ENCODE results near the gene HAUS3.
"Not testable (repeated sequence)": the region's sequence is repeated elsewhere in the genome, so short reads cannot be mapped to it uniquely, and the experiment has no call there.

The HAUS3 gene

DNA sequence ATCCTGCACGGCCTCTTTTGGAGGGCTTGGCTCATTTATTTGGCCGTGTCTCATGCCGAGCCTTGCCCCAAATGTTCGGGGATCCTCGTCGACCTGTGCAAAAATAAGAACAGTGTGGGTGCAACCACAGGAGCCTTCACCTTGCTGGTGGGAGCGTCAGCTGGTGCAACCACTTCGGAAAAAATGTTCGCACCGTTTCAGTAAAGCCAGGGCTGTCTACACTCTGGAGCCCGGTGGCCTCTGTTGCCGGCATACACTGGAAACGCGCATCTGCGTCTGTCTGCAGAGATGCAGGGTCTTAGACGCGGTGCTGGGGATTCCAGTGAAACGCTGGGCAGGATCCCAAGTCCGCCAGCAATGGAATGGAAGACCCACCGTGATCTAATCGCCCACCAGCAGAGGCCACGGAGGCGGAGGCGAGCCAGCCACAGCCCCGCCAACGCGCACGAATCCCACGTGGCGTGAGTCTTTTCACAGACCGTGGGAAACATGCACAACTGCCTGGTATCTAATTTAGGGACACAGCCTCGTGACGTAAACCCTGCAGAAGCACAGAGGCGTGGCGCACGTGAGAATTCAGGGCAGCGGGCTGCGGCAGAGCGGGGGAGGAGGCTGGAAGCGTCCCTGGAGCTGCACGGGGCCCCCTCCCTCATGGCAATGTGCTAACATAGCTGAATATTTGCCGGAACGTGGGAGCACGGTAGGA, 33.8 kb upstream of the HAUS3 start:
- DNase-seq = no peak

DNA sequence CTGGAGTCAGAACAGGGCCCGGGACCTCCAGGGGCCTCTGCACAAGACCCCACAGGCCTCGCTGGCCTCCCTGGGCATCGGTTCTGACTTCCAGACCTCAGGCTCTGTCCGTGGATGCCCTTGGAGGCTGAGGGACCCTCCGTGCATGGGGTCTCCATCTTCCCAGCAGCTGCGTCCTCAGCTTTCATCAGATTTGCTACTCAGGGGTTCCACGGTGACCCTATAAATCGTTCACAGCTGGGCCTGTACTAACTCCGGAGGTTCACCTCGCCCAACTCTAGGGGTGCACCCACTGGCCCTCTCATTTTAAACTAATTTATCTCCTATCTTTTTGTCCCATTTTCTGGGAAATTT, 33.1 kb upstream of the HAUS3 start:
- DNase-seq = not testable (repeated sequence)

- no peak for DNase-seq
These were observed 32.6 kb upstream of the HAUS3 start for GRCh38 chr4:2274320-2275043.

- no peak for DNase-seq
These were observed 31.9 kb upstream of the HAUS3 start for GRCh38 chr4:2273657-2274319.

GRCh38 chr4:2273221-2273620, 31.3 kb upstream of the HAUS3 start:
- DNase-seq = no peak

GRCh38 chr4:2272828-2273120, 30.9 kb upstream of the HAUS3 start:
- DNase-seq = no peak

DNA sequence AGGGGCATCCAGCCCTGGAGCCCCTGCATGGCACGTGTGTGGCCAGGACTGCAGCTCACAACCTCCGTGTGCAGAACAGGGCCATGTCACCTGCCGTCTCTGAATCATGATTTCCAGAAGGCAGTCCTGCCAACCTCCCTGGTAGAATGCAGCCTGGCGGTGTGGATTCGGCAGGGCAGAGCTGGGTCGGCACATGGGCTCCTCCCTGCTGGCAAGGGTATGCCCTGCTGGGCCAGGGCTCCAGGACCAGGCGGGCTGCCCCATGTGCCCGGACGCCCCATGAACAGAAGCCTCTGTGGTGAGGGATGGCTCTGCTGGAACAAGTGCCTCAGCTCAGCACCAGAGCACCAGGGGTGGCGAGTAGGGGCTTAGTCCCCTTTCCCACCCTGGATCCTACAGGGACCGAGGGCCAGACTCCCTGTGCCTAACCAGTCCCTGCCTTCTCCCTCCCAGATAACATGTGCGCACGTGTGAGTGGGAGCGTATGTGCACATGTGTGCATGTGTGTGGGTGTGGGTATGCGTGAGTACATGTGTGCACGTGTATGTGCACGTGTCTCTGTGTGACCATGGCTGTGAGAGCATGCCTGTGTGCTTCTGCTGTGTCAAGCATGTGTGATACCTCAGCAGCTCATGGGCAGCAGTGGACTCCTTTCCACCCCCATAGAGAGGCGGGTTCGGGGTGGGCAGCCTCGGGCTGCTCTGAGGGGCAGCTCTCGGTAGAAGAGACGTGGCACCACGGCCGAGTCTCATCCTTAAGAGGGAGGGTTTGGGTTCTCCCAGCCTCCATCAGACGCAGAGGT, 30.3 kb upstream of the HAUS3 start:
- DNase-seq = no peak

DNA sequence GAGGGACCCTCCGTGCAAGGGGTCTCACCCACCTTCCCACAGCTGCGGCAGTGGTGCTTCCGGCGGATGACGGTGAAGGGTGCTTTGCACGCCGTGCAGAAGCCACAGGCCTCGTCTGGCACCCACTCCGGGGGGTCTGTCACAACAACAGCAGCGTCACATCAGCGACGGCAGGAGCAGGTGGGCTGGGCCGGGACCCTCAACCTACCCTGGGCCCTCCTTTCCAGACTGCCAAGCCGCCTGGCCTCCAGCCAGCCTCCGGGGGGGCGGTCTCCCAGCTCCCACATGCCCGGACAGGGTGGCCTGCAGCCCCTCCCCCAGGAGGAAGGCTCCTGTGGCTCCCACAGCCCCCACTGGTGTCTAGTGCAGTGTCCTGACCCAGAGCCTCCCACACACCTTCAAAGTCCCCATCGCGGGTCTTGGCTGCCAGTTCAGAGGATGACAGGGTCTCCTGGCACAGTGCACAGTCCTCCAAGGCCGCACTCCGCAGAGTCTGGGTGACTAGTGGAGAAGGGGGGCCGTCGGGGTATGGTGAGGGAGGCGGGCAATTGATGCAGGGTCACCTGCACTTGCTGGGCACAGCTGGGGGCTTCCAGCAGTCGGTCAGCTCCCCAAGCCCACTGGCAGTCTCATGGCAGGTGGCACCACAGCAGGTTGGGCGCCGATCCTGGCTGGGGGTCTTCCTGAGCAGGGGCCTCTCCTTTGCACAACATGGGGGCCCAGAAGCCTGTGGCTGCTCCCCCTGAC, 29.5 kb upstream of the HAUS3 start:
- DNase-seq = no peak

DNA sequence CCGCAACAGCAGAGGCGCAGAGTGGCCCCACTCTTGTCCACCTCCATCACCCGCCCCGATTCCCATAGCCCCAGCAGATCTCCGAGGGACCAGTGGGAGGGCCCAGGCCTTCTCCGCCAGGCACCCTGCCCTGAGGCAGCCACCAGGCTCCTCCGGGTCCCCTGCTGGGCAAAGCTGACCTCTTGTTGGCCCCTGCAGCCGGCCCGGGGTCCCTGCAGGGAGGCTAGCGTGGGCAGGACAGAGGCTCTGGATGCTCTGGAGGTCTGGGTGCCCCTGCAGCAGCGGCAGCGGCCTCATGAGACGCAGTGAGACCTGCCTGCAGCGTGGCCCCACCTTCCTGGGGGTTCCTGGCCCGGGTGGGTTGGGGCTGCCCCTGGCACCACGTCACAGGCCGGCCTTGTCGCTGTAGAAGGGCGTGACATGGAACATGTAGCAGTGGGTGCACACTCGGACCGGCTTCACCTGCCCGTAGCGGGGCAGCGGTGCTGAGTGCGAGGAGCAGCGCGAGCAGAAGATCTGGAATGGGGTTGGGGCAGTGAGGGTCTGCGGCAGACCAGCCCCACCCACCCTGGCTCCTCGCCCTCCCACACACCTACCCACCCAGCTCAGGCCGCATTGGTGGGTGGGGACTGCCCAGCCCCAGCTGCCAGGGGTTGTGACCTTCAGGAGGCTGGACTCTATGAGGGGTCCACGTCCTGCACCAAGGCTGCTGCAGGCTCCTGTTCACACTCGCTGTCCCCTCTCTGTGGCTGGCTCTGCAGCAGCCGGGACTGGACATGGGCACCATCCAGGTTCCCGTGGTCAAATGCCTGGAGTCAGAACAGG, 28.6 kb upstream of the HAUS3 start:
- no peak for DNase-seq

- no peak for DNase-seq
These were observed 27.8 kb upstream of the HAUS3 start for GRCh38 chr4:2269618-2270163.

GRCh38 chr4:2269206-2269531, 27.2 kb upstream of the HAUS3 start:
- no peak for DNase-seq

DNA sequence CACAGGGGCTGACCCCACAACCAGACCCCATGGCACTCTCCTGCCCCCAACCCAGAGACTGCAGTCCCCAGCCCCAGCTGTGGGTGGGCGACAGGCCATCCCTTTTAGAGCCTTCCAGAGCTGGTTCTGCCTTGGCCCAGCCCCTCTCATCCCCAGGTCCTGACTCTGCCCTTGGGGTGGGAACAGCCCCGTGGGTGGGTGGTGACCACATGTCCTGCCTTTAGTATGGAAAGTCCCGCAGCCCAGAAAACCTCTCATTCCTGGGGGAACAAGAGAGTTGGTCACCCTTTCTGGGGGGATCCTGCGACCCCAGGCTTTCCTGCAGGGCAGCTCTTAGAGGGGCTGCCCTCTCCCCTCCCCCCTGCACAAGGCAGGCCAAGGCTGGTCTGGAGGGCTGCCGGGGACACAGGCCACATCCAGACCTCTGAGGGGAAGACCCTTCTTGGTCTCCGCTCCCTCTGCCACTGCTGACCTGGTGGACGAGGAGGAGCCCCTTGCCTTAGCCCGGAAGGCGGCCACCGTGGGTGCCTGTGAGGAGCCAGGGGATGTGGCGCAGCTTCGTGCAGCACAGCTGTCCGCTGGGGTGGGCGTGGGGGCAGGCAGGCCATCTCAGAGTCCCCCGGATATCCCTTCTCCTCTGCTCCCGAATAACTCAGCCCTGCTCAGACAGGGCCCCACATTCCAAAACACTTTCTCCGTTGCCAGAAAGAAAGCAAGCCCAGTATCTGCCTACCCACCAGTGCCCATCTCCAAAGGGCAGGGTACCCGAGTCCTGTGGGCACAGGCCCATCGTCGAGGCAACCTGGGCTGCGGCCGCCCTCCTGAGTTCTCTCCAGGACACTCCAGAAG, 26.7 kb upstream of the HAUS3 start:
- no peak for DNase-seq

- DNase-seq = no peak
These were observed 25.9 kb upstream of the HAUS3 start for GRCh38 chr4:2267841-2268240.

DNA sequence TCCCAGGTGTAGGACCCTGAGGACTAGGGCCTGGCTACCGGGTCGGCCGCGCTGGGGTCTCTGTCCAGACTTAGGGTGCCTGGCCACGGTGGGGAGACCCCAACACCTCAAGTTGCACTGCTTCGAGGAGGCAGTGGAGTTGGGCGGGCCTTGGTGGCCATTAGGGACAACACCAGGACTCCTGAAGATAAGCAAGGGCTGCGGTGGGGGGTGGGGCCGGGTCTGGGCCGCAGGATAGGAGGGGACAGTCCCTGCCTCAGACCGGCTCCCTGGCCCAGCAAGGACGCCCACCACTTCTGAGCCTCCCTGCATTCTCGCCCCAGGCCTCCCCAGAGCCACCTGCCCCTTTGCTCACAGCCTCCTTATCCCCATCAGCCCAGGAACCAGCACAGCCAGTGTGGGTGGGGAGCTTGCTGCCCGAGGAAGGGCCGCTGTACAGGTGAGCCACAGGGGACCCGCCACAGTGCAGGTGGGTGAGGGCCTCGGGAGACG, 25.4 kb upstream of the HAUS3 start:
- no peak for DNase-seq

DNA sequence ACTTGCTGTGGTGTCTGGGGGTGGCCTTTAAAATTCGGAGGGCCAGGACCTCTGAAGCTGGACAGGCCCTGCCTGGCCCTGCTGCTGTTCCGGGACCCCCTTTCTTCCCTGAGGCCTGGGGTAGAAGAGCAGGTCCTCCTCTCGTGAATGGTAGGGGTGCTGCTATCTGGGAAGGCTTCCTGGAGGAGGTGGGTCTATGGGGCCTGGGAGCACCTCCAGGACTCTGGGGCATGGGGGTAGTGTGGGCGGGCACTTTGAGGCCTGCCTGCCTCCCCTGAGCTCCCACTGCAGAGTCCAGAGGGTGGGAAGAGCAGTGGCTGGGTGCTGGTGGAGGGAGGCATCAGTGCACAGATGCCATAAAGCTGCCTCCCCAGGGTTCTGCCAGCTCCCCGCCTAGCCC, 24.9 kb upstream of the HAUS3 start:
- DNase-seq = no peak

GRCh38 chr4:2266181-2266580, 24.3 kb upstream of the HAUS3 start:
- DNase-seq = no peak

DNA sequence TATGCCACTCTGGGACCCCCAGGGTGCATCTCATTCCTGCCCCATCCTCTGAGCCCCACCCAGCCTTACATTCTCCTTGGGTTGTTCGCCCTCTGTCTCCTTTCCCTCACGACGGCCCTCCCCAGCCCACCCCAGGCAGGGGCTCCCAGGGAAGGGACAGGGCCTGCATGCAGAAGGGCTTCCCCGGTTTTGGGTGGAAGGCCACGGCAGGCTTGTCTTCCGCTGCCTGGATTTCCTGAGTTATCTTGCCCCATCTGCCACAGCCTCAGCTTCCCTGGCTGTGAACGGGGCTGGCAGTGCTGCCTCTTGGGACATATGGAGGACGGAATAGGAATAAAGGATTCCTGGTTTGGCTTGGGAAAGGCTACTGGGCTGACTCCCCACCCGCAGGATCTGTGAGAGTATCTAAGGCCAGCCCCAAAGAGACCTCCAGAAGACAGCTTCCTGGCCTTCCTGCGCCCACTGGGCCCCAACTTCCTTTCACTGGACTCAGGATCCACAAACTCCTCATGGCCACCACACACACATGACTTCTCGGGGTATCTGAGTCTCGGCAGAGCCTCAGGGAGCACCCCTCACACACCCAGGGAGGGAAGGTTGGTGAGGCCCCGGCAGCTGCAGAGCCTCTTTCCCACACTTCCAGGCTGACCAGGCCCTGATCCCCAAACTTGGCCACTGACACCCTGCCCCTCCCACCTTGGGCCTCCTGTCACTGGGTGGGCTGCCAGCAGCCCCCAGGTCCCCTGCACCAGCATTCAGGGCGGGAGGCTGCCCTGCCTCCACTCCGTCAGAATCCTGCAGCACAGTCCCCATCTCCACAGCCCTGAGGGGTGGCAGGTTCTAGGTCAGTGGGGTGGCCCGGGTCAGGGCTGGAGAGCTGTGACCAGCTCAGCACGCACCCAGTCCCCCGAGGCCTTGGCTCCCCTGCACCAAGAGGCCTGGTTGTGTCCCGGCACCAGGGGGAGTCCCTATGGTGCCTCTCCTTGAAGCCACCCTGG, 23.5 kb upstream of the HAUS3 start:
- no peak for DNase-seq

DNA sequence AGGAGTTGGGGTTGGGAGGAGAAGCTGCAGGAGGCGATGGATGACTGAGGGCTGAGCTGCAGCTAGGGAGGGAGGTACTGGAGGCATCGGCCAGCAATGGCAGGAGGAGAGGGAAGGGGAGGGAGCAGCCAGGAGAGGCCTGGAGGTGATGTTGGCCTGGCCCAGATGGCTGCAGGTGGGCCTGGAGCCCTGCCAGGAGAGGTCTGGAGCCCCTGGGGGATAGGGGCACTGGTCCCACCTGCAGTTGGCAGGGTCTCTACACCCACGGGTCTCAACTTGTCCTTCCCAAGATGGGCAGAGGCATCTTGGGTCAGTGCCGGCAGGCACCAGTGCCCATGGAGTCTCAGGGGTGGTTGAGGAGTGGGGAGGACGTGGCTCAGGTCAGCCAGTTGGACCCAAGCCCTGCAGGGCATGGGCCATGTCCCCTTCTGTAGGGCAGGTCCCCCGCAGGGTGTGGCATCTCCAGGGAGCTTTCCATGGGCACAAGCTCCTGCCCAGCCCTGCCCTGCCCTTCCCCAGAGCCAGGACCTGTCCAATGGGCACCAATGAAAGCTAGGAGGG, 22.6 kb upstream of the HAUS3 start:
- DNase-seq = no peak

DNA sequence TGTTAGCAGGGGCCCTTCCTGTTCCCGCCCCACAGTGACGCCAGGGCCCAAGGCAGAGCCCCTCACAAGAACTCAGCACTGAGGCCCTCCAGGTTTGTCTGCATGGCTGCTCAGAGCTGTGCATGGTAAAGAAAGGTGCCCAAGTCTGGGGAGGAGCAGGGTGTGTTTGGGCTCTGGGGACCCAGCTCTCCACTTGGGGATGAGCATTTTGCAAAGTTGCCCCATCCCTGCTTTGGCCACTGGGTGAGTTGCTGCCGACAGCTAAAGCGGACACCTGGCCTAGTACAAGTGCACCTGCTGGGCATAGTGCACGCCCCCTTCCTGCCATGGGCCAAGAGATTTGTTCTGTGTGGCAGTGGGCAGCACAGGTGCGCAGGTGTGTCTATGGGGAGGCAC, 22.0 kb upstream of the HAUS3 start:
- DNase-seq = no peak

Data from CD4-positive, alpha-beta T cell treated with Interleukin-12 subunit alpha and Interleukin-12 subunit beta, for 1 hour (primary cell).